ENCODE measurements around the gene ZYX.

ZYX gene

DNA sequence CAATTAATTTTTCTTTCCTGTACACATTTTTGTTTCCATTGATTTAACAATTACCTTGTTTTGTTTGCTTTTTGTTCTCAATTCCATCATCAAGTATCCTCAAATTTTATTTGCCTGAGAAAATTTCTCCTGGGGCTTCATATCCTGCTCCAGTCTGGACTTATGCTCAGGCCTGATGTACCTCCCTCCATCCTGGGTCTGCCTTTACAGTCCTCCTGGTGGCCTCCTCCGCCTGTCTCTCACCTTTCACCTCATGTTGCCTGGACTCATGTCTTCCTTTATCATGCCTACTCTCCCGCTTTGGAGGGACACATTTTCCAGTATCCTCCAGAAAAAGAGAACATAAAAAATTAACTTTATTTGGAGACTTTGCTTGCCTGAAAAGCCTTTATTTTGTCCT, 50.0 kb downstream of the ZYX start:
- TF ChIP-seq, protein P1, sequence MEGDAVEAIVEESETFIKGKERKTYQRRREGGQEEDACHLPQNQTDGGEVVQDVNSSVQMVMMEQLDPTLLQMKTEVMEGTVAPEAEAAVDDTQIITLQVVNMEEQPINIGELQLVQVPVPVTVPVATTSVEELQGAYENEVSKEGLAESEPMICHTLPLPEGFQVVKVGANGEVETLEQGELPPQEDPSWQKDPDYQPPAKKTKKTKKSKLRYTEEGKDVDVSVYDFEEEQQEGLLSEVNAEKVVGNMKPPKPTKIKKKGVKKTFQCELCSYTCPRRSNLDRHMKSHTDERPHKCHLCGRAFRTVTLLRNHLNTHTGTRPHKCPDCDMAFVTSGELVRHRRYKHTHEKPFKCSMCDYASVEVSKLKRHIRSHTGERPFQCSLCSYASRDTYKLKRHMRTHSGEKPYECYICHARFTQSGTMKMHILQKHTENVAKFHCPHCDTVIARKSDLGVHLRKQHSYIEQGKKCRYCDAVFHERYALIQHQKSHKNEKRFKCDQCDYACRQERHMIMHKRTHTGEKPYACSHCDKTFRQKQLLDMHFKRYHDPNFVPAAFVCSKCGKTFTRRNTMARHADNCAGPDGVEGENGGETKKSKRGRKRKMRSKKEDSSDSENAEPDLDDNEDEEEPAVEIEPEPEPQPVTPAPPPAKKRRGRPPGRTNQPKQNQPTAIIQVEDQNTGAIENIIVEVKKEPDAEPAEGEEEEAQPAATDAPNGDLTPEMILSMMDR (conservative IDR thresholded peaks at IDR 0.05; ENCODE audit: low read length): no peak
- no peak for DNase-seq (ENCODE audit: low read depth)
- no peak overlapping the region for H3K4me3 ChIP-seq (ENCODE audit: low read length)

DNA sequence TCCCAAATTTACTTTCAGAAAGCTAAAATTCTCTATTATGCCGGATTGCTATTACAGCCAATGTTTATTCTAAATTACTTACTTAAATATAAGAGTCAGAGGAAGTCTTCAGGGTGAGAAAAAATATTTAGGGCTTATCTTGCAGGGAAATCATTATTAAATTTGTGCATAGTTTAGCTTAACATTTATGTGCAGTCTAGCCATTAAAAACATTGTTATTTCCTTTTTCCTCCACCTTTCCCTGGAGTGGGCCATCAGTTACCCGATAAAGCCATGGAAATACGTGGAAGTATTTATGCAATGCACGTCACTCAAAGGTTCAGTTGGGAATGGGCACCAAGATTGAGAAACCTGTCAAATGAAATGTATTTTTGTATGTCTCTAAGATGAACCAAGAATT, 52.6 kb downstream of the ZYX start:
- TF ChIP-seq, protein P1 (conservative IDR thresholded peaks at IDR 0.05; ENCODE audit: low read length): no peak
- no peak overlapping the region for H3K4me3 ChIP-seq (ENCODE audit: low read length)
- DNase-seq (ENCODE audit: low read depth): no peak

DNA sequence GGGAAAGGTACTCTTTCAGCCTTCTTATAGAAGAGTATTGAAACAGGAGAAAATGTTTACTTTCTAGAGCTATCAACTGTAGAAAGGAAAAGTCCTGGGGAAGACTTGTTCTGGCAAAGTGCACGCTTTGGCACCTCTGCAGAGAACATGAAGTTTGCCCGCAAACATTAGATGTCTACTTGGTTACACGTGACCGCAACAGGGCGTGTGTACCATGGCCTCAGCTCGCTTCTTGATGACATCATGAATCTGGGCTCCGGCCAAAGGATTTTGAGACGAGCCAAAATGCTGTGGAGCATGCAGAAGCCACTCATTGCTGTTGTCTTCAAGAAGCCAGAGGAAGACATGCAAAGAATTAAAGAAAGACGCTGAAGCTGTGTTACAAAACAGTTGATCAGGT, 53.5 kb downstream of the ZYX start:
- peak; percentile 85 for DNase-seq (ENCODE audit: low read depth)
- TF ChIP-seq, protein P1 (conservative IDR thresholded peaks at IDR 0.05; ENCODE audit: low read length): no peak
- no peak overlapping the region for H3K4me3 ChIP-seq (ENCODE audit: low read length)

DNA sequence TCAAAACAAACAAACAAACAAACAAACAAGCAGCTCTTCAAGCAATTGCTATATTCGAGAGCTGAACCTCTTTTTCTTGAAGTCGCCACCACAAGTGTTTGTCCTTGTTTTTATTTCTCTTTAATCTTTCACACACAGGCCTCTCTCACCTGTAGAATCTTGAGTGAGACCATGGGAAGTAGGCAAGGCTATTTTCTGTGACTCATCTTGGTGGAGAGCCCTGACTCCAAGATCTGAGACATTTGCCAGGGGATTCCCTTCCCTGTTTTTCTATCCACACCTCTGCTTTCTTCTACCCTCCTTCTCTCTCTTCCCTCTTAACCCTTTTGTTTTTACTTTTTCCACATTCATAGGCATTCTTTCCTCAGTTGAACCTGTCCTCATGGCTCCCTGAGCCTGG, 54.1 kb downstream of the ZYX start:
- TF ChIP-seq, protein P1 (conservative IDR thresholded peaks at IDR 0.05; ENCODE audit: low read length): no peak
- no peak overlapping the region for H3K4me3 ChIP-seq (ENCODE audit: low read length)
- DNase-seq (ENCODE audit: low read depth): no peak

DNA sequence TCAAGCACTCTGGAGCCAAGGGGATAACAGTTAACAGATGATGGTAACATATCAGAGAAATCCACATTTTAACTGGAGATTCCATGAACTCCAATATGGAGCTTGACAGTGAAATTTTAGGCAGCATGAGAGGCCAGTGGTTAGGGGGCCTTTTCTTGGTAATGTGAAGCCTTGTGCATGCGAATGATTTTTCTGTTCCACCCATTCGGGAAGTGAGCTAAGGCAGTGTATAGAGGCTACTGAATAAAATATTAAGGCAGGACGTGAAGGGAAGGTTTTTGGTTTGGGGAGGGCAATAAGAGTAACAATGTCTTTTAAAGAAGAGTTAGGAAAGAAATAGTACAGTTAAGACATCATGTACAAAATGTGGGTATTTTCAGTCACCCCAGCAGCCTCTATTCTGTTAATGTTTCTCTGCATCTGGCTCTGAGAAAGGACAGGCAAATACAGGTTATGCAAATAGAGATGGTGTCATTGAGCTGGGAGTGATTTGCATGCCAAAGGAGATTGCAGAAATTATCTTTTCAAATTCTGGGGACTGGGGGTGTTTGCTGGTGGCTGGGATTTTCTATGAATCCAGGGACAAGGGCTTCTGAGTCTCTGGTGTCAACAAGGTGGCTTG, 55.3 kb downstream of the ZYX start:
- TF ChIP-seq, protein P1 (conservative IDR thresholded peaks at IDR 0.05; ENCODE audit: low read length): no peak
- no peak overlapping the region for H3K4me3 ChIP-seq (ENCODE audit: low read length)
- no peak for DNase-seq (ENCODE audit: low read depth)

DNA sequence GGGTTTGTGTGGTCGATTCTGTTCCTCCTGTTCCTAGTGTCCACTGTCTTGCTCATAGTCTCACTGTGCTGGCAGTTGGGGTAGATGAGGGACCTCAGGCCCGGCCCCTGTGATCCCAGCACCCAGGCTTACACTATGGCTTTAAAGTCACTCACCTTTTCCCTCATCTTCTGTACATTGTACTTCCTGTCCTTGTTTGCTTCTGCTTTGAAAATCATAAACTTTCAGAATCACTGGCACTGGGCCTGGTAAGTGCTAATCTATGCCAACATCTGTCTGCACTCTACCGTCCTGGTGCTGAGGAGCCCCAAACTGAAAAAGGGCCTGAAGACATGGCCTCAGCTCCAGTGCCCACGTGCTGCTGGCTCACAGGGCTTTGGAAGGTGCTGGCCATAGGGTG, 56.4 kb downstream of the ZYX start:
- TF ChIP-seq, protein P1 (conservative IDR thresholded peaks at IDR 0.05; ENCODE audit: low read length): no peak
- DNase-seq (ENCODE audit: low read depth): no peak
- no peak overlapping the region for H3K4me3 ChIP-seq (ENCODE audit: low read length)

DNA sequence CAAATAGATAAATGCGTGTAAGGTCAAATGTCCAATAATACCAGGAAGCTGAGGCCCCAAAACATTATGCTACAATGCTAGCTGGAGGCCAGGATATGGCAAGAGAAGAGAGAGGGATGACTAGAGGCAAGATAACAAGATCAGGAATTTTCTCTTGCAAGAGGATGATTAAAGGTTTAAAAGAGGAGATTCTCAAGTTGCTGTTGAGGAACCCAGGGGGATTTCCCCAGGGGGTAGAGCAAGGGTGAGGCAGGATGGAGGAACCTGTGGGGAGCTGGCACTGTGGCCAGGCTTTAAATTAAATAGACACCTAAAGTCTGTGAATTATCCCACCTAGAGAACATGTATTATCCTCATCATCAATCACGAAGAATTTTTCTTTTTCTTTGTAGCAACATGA, 58.7 kb downstream of the ZYX start:
- no peak for DNase-seq (ENCODE audit: low read depth)
- no peak overlapping the region for H3K4me3 ChIP-seq (ENCODE audit: low read length)
- TF ChIP-seq, protein P1 (conservative IDR thresholded peaks at IDR 0.05; ENCODE audit: low read length): no peak
